Activated CD4-positive, alpha-beta memory T cell treated with anti-CD3 and anti-CD28 coated beads, Interleukin-2, amount 10 ng/mL, durations not matched to agents 7 days and 5 days (primary cell): ENCODE measurements around the gene EP300. TPM values are rescaled to one million over a fixed set of nuclear protein-coding genes. Genes with fewer than 3 reads are reported as not detected.
"Not testable (repeated sequence)": the region's sequence is repeated elsewhere in the genome, so short reads cannot be mapped to it uniquely, and the experiment has no call there.

Experiments
- CTCF ChIA-PET: fragments of 350-600 bp; sonication (Branson Sonifier 250); formaldehyde crosslinking; loops from one replicate; lab custom pipeline; 2021; ENCODE audit warnings: antibody characterized with exemption, inconsistent platforms; lab: Charles Lee
- POLR2A ChIA-PET: fragments of 350-600 bp; sonication (Branson Sonifier 250); formaldehyde crosslinking; loops from one replicate; lab custom pipeline; 2021; ENCODE audit warnings: antibody characterized with exemption; lab: Charles Lee
- DNase-seq: peaks from one replicate; pipeline ENCODE4 v3.0.0-alpha.2; 2020
- H3K27ac Mint-ChIP-seq: one replicate; pipeline ENCODE4 v1.8.0; 2021; ENCODE audit warnings: mild to moderate bottlenecking, mixed read lengths
- H3K27me3 Mint-ChIP-seq: one replicate; pipeline ENCODE4 v1.8.0; 2021; ENCODE audit warnings: mixed read lengths
- H3K36me3 Mint-ChIP-seq: one replicate; pipeline ENCODE4 v1.8.0; 2021; ENCODE audit warnings: low read depth, mixed read lengths
- H3K4me1 Mint-ChIP-seq: one replicate; pipeline ENCODE4 v1.8.0; 2021; ENCODE audit warnings: mixed read lengths
- H3K4me3 Mint-ChIP-seq: one replicate; pipeline ENCODE4 v1.8.0; 2021; ENCODE audit warnings: mild to moderate bottlenecking, mixed read lengths
- H3K9me3 Mint-ChIP-seq: one replicate; pipeline ENCODE4 v1.8.0; 2021; ENCODE audit warnings: mixed read lengths
- total RNA-seq, 2 experiments: library from RNA; stranded (reverse); gene quantifications; one replicate each; pipeline ENCODE4 v1.2.3, GENCODE V29; 2021

The EP300 gene
- total RNA-seq, 2 experiments from 2014 or later, result 63.3 to 68.4 TPM

DNA sequence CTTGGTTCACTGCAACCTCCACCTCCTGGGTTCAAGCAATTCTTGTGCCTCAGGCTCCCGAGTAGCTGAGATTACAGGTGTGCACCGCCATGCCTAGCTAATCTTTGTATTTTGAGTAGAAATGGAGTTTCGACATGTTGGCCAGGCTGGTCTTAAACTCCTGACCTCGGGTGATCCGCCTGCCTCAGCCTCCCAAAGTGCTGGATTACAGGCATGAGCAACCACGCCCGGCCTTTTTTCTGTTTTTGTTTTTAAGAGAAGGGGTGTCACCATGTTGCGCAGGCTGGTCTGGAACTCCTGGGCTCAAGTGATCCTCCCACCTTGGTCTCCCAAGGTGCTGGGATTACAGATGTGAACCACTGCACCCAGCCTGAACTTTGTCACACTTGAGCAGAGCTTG lies 26.1 kb upstream of the EP300 start:
- peaks cover 10% of the 10 kb centered on the region for H3K4me1 Mint-ChIP-seq
- H3K27ac Mint-ChIP-seq, H3K4me3 Mint-ChIP-seq, DNase-seq, H3K36me3 Mint-ChIP-seq, H3K9me3 Mint-ChIP-seq, POLR2A ChIA-PET, H3K27me3 Mint-ChIP-seq, CTCF ChIA-PET: not testable (repeated sequence)

- H3K27me3 Mint-ChIP-seq, H3K9me3 Mint-ChIP-seq, DNase-seq, H3K36me3 Mint-ChIP-seq, H3K27ac Mint-ChIP-seq, H3K4me3 Mint-ChIP-seq: not testable (repeated sequence)
- POLR2A ChIA-PET, result interaction anchor here (0.6 to 2.9 kb wide), 6 partner anchors 8 to 218 kb away, joined by 3 to 21 read pairs (median 3); partner anchors contain the start of gene RANGAP1
- H3K4me1 Mint-ChIP-seq, result peaks cover 10% of the 10 kb centered on the region
- CTCF ChIA-PET, result interaction anchor here (1.1 kb wide), 1 partner anchor 145 kb away, joined by 3 read pairs; no protein-coding TSS in a partner anchor
These were observed 24.4 kb upstream of the EP300 start for GRCh38 chr22:41067968-41068367.

GRCh38 chr22:41070665-41071331 lies 21.6 kb upstream of the EP300 start:
- H3K9me3 Mint-ChIP-seq, result no peaks in the 10 kb centered on the region
- DNase-seq, result no peak
- ChIA-PET POLR2A (no interaction called here), CTCF (interaction anchor here (0.9 kb wide), 1 partner anchor 66 kb away, joined by 3 read pairs; no protein-coding TSS in a partner anchor)
- peaks cover 10% of the 10 kb centered on the region for H3K4me1 Mint-ChIP-seq
- no peak overlapping the region for H3K27ac Mint-ChIP-seq
- no peaks in the 10 kb centered on the region for H3K27me3 Mint-ChIP-seq
- no peak overlapping the region for H3K4me3 Mint-ChIP-seq
- H3K36me3 Mint-ChIP-seq, result no peaks in the 10 kb centered on the region

GRCh38 chr22:41074061-41074460 lies 18.3 kb upstream of the EP300 start:
- no peak overlapping the region for H3K4me3 Mint-ChIP-seq
- H3K36me3 Mint-ChIP-seq, result no peaks in the 10 kb centered on the region
- peaks cover 1% of the 10 kb centered on the region for H3K27me3 Mint-ChIP-seq
- ChIA-PET POLR2A (interaction anchor here (1.3 kb wide), 1 partner anchor 57 kb away, joined by 3 read pairs; no protein-coding TSS in a partner anchor), CTCF (no interaction called here)
- H3K27ac Mint-ChIP-seq, result no peak overlapping the region
- DNase-seq, result no peak
- peaks cover 2% of the 10 kb centered on the region for H3K4me1 Mint-ChIP-seq
- H3K9me3 Mint-ChIP-seq, result no peaks in the 10 kb centered on the region

DNA sequence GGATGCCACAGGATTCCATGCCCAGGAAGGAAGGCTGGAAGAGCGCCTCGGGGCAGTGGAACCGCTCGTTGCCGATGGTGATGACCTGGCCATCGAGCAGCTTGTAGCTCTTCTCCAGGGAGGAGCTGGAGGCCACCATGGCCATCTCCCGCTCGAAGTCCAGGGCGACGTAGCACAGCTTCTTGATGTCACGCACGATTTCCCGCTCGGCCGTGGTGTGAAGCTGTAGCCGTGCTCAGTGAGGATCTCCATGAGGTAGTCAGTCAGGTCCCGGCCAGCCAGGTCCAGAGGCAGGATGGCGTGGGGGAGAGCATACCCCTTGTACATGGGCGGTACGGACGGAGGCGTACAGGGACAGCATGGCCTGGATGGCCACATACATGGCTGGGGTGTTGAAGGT lies 17.9 kb upstream of the EP300 start:
- Mint-ChIP-seq H3K4me3 (no peak overlapping the region), H3K27ac (no peak overlapping the region), H3K4me1 (no peaks in the 10 kb centered on the region), H3K36me3 (no peaks in the 10 kb centered on the region), H3K27me3 (peaks cover 1% of the 10 kb centered on the region), H3K9me3 (no peaks in the 10 kb centered on the region)
- ChIA-PET POLR2A (no interaction called here), CTCF (no interaction called here)
- DNase-seq, result no peak

DNA sequence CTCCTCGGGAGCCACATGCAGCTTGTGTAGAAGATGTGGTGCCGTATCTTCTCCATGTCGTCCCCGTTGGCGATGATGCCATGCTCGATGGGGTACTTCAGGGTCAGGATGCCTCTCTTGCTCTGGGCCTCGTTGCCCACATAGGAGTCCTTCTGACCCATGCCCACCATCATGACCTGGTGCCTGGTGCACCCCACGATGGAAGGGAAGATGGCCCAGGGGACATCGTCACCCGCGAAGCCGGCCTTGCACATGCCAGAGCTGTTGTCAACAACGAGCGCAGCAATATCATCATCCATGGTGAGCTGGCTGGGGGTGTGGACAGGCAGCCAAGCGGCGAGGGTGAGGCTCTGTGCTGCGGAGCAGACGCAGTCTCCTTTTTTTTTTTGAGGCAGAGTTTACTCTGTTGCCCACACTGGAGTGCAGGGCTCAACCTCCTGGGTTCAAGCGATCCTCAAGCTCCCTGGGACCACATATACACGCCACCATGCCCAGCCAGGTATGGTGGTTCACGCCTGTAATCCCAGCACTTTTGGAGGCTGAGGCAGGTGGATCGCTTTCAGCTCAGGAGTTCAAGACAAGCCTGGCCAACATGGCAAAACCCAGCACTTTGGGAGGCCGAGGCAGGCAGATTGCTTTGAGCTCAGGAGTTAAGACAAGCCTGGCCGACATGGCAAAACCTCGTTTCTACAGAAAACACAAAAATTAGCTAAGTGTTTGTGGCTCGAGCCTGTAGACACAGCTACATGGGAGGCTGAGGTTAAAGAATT lies 17.3 kb upstream of the EP300 start:
- H3K27me3 Mint-ChIP-seq, result peaks cover 1% of the 10 kb centered on the region
- no peak overlapping the region for H3K27ac Mint-ChIP-seq
- ChIA-PET CTCF (no interaction called here), POLR2A (interaction anchor here (1.0 kb wide), 2 partner anchors 31 to 115 kb away, joined by 3 to 4 read pairs; no protein-coding TSS in a partner anchor)
- DNase-seq, result no peak
- H3K36me3 Mint-ChIP-seq, result no peaks in the 10 kb centered on the region
- no peak overlapping the region for H3K4me3 Mint-ChIP-seq
- H3K4me1 Mint-ChIP-seq, result no peaks in the 10 kb centered on the region
- no peaks in the 10 kb centered on the region for H3K9me3 Mint-ChIP-seq

DNA sequence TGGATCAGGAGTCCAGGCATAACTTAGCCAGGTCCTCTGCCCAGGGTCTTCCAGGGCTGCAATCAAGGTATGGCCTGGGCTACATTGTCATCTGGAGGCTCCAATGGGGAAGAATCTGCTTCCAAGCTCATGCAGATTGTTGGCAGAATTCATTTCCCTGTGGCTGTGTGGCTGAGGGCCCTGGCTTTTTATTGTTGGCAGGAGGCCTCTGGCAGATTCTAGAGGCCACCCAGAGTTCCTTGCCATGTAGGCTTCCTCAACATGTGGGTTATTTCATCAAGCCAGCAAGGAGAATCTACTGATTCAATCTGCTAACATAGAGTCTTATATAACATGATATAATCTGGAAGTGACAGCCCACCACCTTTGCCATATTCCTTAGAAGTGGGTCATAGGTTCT lies 16.4 kb upstream of the EP300 start:
- no peaks in the 10 kb centered on the region for H3K9me3 Mint-ChIP-seq
- no peak overlapping the region for H3K27ac Mint-ChIP-seq
- H3K4me3 Mint-ChIP-seq, result no peak overlapping the region
- no peak for DNase-seq
- ChIA-PET POLR2A (interaction anchor here (1.0 kb wide), 1 partner anchor 30 kb away, joined by 3 read pairs; no protein-coding TSS in a partner anchor), CTCF (interaction anchor here (0.8 kb wide), 1 partner anchor 146 kb away, joined by 3 read pairs; no protein-coding TSS in a partner anchor)
- H3K4me1 Mint-ChIP-seq, result no peaks in the 10 kb centered on the region
- peaks cover 1% of the 10 kb centered on the region for H3K27me3 Mint-ChIP-seq
- no peaks in the 10 kb centered on the region for H3K36me3 Mint-ChIP-seq

DNA sequence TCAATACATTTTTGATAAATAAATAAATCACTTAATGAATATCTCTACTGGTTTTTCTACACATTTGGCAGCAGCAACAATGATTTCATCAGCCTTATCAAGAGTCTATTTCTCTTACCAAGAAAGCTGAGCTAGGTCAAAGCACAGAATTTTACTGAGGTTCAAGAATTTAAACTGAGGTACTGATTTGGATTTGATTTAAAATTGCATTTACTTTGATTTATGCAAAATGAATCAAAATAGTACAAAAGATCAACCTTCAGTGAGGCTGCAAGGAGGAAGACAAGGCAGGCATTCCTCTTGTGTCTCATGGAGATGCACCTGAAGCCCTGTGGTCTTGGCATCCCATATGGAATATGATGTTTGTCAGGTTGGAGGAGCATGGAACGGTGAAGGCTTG lies 15.5 kb upstream of the EP300 start:
- Mint-ChIP-seq H3K27ac (no peak overlapping the region), H3K36me3 (no peaks in the 10 kb centered on the region), H3K4me3 (no peak overlapping the region), H3K9me3 (no peaks in the 10 kb centered on the region), H3K27me3 (peaks cover 1% of the 10 kb centered on the region), H3K4me1 (no peaks in the 10 kb centered on the region)
- DNase-seq, result no peak
- ChIA-PET CTCF (no interaction called here), POLR2A (no interaction called here)

DNA sequence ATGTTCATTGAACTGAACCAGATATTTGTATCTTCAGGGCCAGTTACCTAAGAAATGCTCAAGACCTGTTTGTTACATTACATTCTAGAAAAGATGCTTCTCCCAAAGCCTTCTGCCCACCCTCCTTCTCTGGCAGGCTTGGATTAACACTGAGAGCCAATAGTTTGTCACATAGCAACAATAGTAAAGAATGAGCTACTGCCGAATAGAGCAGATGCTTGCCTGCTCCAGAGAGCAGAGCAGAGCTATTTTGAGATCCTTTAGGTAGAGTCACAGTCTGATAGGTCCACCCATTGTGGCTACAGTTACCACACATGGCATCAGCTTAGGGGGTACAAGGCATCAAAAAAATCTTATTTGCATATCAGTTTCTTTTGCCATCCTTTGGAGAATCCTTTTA lies 13.5 kb upstream of the EP300 start:
- no peaks in the 10 kb centered on the region for H3K4me1 Mint-ChIP-seq
- peaks cover 1% of the 10 kb centered on the region for H3K27me3 Mint-ChIP-seq
- CTCF ChIA-PET, result no interaction called here
- no peak overlapping the region for H3K4me3 Mint-ChIP-seq
- POLR2A ChIA-PET, result interaction anchor here (1.0 kb wide), 1 partner anchor 127 kb away, joined by 3 read pairs; no protein-coding TSS in a partner anchor
- H3K36me3 Mint-ChIP-seq, result no peaks in the 10 kb centered on the region
- no peak overlapping the region for H3K27ac Mint-ChIP-seq
- no peaks in the 10 kb centered on the region for H3K9me3 Mint-ChIP-seq
- DNase-seq, result no peak

DNA sequence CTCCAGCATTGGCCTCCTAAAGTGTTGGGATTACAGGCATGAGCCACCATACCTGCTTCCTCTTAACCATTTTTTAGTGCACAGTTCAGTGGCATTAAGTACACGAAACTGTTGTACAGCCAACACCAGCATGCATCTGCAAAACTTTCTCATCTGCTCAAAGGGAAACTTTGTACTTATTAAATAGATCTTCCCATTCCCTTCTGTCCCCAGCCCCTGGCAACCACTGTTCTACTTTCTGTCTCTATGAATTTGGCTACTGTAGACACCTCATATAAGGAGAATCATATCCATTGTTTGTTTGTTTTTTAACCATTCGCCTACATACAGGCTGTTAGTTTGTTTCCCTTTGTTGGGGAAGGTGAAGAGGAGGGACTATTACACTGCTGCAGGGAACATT lies 6.5 kb upstream of the EP300 start:
- no peaks in the 10 kb centered on the region for H3K36me3 Mint-ChIP-seq
- ChIA-PET CTCF (no interaction called here), POLR2A (no interaction called here)
- peaks cover 6% of the 10 kb centered on the region for H3K4me1 Mint-ChIP-seq
- no peak overlapping the region for H3K27ac Mint-ChIP-seq
- H3K27me3 Mint-ChIP-seq, result no peaks in the 10 kb centered on the region
- no peak for DNase-seq
- H3K9me3 Mint-ChIP-seq, result no peaks in the 10 kb centered on the region
- no peak overlapping the region for H3K4me3 Mint-ChIP-seq

DNA sequence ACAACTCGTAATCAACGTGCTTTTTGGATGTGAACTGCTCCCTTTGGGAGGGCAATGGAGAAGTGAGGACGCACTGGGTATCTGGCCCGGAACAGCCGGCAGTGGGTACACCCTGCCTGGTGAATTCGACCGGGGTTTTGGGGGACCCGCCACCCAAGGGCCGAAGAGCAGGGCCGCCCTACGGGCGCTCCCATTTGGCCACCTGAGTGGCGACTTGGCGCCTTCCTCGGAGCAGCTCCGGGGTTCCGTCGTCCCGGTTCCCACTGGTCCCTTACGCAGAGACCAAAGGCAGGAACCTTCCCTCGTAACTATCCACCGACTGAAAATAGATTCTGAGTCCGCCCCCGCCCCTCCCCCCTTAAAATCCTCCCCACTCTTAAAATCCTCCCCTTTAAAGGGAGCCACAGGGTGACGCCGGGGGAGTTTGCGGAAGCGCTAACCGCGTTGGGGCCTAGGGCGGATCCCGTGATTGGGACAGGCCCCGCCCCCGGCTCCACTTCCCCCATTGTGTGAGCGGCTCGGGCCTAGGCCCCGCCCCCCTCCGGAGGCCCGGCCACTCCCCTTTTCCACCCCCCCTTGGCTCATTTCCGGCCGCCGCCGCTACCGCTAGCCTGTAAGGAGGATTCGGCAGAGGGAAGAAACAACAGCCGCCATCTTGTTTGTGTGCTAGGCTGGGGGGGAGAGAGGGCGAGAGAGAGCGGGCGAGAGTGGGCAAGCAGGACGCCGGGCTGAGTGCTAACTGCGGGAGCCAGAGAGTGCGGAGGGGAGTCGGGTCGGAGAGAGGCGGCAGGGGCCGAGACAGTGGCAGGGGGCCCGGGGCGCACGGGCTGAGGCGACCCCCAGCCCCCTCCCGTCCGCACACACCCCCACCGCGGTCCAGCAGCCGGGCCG lies 1.0 kb upstream of the EP300 start:
- Mint-ChIP-seq H3K4me3 (peak overlapping the region; percentile 92), H3K27me3 (no peaks in the 10 kb centered on the region), H3K27ac (peak overlapping the region; percentile 99), H3K9me3 (no peaks in the 10 kb centered on the region), H3K4me1 (peaks cover 29% of the 10 kb centered on the region), H3K36me3 (peaks cover 31% of the 10 kb centered on the region)
- CTCF ChIA-PET, result interaction anchor here (3.6 kb wide), 1 partner anchor 140 kb away, joined by 24 read pairs; the partner anchor contains the start of gene RBX1
- DNase-seq, result peak; percentile 100
- POLR2A ChIA-PET, result interaction anchor here (1.0 to 8.4 kb wide), 11 partner anchors 18 to 530 kb away, joined by 3 to 244 read pairs (median 3); partner anchors contain the start of genes RBX1, ST13 and XPNPEP3

DNA sequence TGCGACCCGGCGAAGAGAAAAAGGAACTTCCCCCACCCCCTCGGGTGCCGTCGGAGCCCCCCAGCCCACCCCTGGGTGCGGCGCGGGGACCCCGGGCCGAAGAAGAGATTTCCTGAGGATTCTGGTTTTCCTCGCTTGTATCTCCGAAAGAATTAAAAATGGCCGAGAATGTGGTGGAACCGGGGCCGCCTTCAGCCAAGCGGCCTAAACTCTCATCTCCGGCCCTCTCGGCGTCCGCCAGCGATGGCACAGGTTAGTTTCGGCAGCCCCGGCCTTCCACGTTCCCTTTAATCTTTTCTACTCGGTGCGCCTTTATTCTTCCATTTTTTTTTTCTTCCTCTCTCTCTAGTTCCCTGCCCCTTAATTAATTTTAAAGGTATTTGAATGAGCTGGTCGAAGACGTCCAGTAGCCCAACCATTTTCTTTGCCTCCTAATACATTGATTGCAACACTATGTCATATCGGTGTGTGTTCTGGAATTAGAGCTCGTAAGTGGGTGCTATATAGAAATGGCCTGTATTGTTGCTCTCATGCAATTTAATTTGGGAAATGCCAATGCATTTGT lies 537 bp downstream of the EP300 start:
- Mint-ChIP-seq H3K4me3 (peak overlapping the region; percentile 93), H3K9me3 (no peaks in the 10 kb centered on the region), H3K27ac (peak overlapping the region; percentile 94), H3K27me3 (no peaks in the 10 kb centered on the region), H3K36me3 (peaks cover 40% of the 10 kb centered on the region), H3K4me1 (peaks cover 40% of the 10 kb centered on the region)
- ChIA-PET CTCF (interaction anchor here (0.6 to 3.6 kb wide), 5 partner anchors 17 to 170 kb away, joined by 4 to 24 read pairs (median 8); partner anchors contain the start of gene RBX1), POLR2A (interaction anchor here (0.9 to 8.4 kb wide), 27 partner anchors 13 to 497 kb away, joined by 3 to 244 read pairs (median 4); partner anchors contain the start of genes ACO2, PHF5A, PMM1 and RANGAP1)
- DNase-seq, result peak; percentile 45
